IMR-90 (cell line): ENCODE measurements around the gene SNAP23. TPM values are rescaled to one million over a fixed set of nuclear protein-coding genes. Genes with fewer than 3 reads are reported as not detected.

Experiments used
- ATAC-seq: fragments of 200-7000 bp; cut with Tn5 transposase; 2 replicates; pipeline ENCODE4 v1.9.1; 2020; ENCODE audit warnings: low read depth, mild to moderate bottlenecking, moderate library complexity
- BruUV-seq: library from RNA; stranded (reverse); fragments of 400-500 nt; replicated peaks from 2 replicates; lab custom pipeline; 2021; lab: Mats Ljungman, UMichigan
- CTCF ChIA-PET: fragments of 300-600 bp; formaldehyde crosslinking; extraction: SDS; loops from one replicate; lab custom pipeline; 2021; ENCODE audit warnings: antibody characterized with exemption; lab: Yijun Ruan, JAX
- POLR2A ChIA-PET: fragments of 300-600 bp; sonication (Branson Sonifier 250); formaldehyde crosslinking; loops from one replicate; lab custom pipeline; 2022; ENCODE audit warnings: antibody characterized with exemption; ENCODE audit not compliant: unreplicated experiment; lab: Charles Lee
- DNase-seq: peaks from one replicate; pipeline ENCODE4 v3.0.0; 2013
- H2AFZ ChIP-seq: replicated peaks from 2 replicates; pipeline ENCODE3; 2013; ENCODE audit warnings: low read length, mild to moderate bottlenecking; ENCODE audit not compliant: poor library complexity
- H2AK5ac ChIP-seq: 2 replicates; pipeline ENCODE4 v1.6.1; 2013; ENCODE audit warnings: low read depth, low read length, inconsistent platforms
- H2AK9ac ChIP-seq: replicated peaks from 2 replicates; pipeline ENCODE3; 2013; ENCODE audit warnings: mild to moderate bottlenecking, low read depth, low read length, moderate library complexity; ENCODE audit not compliant: poor library complexity
- H2BK120ac ChIP-seq: 2 replicates; pipeline ENCODE4 v1.6.1; 2013; ENCODE audit warnings: low read depth, low read length, inconsistent platforms
- H2BK15ac ChIP-seq: 3 replicates; pipeline ENCODE4 v1.6.1; 2013; ENCODE audit warnings: low read depth, low read length, inconsistent platforms
- H2BK20ac ChIP-seq: 2 replicates; pipeline ENCODE4 v1.6.1; 2013; ENCODE audit warnings: low read depth, mild to moderate bottlenecking, inconsistent platforms, low read length, moderate library complexity
- H2BK5ac ChIP-seq: 2 replicates; pipeline ENCODE4 v1.6.1; 2013; ENCODE audit warnings: mild to moderate bottlenecking, low read depth, low read length, inconsistent platforms; ENCODE audit not compliant: poor library complexity, severe bottlenecking
- H3K14ac ChIP-seq: replicated peaks from 2 replicates; pipeline ENCODE4 v1.6.1; 2013; ENCODE audit warnings: low read depth, low read length, inconsistent platforms
- H3K18ac ChIP-seq: 2 replicates; pipeline ENCODE4 v1.6.1; 2013; ENCODE audit warnings: low read depth, low read length, control low read depth
- H3K23ac ChIP-seq: 2 replicates; pipeline ENCODE4 v1.6.1; 2013; ENCODE audit warnings: low read depth, low read length, inconsistent platforms
- H3K27ac ChIP-seq: 2 replicates; pipeline ENCODE4 v1.5.1; 2013; ENCODE audit warnings: mild to moderate bottlenecking, control low read depth, low read length; ENCODE audit not compliant: insufficient read depth
- H3K27me3 ChIP-seq: 2 replicates; pipeline ENCODE4 v1.6.1; 2013; ENCODE audit warnings: low read length; ENCODE audit not compliant: control insufficient read depth, insufficient read depth
- H3K36me3 ChIP-seq: 2 replicates; pipeline ENCODE4 v1.6.1; 2013; ENCODE audit warnings: low read length, mixed read lengths; ENCODE audit not compliant: control insufficient read depth, insufficient read depth
- H3K4ac ChIP-seq: 2 replicates; pipeline ENCODE4 v1.6.1; 2013; ENCODE audit warnings: low read depth, low read length, inconsistent platforms
- H3K4me1 ChIP-seq: 2 replicates; pipeline ENCODE4 v1.6.1; 2013; ENCODE audit warnings: low read length, mixed read lengths; ENCODE audit not compliant: control insufficient read depth, insufficient read depth
- H3K4me2 ChIP-seq: 2 replicates; pipeline ENCODE4 v1.6.1; 2013; ENCODE audit warnings: low read depth, mild to moderate bottlenecking, control low read depth, low read length, moderate library complexity
- H3K4me3 ChIP-seq: 2 replicates; pipeline ENCODE4 v1.5.1; 2013; ENCODE audit warnings: low read depth, mild to moderate bottlenecking, control low read depth, low read length, moderate library complexity; ENCODE audit not compliant: insufficient read depth
- H3K56ac ChIP-seq: 2 replicates; pipeline ENCODE4 v1.6.1; 2013; ENCODE audit warnings: low read length, inconsistent platforms; ENCODE audit not compliant: insufficient read depth; ENCODE audit errors: extremely low read depth
- H3K79me1 ChIP-seq, 2 experiments: 2 replicates each; pipeline ENCODE4 v1.6.1; 2013; ENCODE audit warnings: low read length in 2 of 2, inconsistent platforms in 1 of 2, low read depth in 1 of 2
- H3K9ac ChIP-seq: 2 replicates; pipeline ENCODE4 v1.6.1; 2013; ENCODE audit warnings: low read depth, low read length, control low read depth
- H3K9me1 ChIP-seq: 2 replicates; pipeline ENCODE4 v1.6.1; 2013; ENCODE audit warnings: low read length, inconsistent platforms; ENCODE audit not compliant: insufficient read depth
- H3K9me3 ChIP-seq: 2 replicates; pipeline ENCODE4 v1.6.1; 2013; ENCODE audit warnings: low read length; ENCODE audit not compliant: control insufficient read depth, insufficient read depth
- H4K20me1 ChIP-seq: 2 replicates; pipeline ENCODE4 v1.6.1; 2013; ENCODE audit warnings: low read length, inconsistent platforms; ENCODE audit not compliant: insufficient read depth
- H4K5ac ChIP-seq: 2 replicates; pipeline ENCODE4 v1.6.1; 2013; ENCODE audit warnings: mild to moderate bottlenecking, low read depth, low read length, control low read depth
- H4K8ac ChIP-seq, 2 experiments: 2 replicates each; pipeline ENCODE4 v1.6.1; 2013; ENCODE audit warnings: low read depth in 2 of 2, low read length in 2 of 2, control low read depth in 1 of 2, inconsistent platforms in 1 of 2
- H4K91ac ChIP-seq: 2 replicates; pipeline ENCODE4 v1.6.1; 2013; ENCODE audit warnings: low read depth, low read length, inconsistent platforms; ENCODE audit not compliant: insufficient read depth
- CEBPB ChIP-seq: IDR thresholded peaks from 2 replicates; pipeline ENCODE4 v1.6.1; 2012; ENCODE audit warnings: low read depth, low read length, improper control_type of control experiment
- MAFK ChIP-seq: IDR thresholded peaks from 2 replicates; pipeline ENCODE4 v1.6.1; 2012; ENCODE audit warnings: low read depth, low read length, improper control_type of control experiment
- WGBS, 2 experiments: methylation state at CpG; one replicate each; pipeline versions ENCODE4 v1.1.5 to v1.1.7; 2013; ENCODE audit warnings: missing lambda C conversion rate in 2 of 2; ENCODE audit not compliant: insufficient read length in 1 of 2; ENCODE audit errors: extremely low coverage in 2 of 2; 5-methylcytosine and 5-hydroxymethylcytosine counted together
- dilution Hi-C: fragments of 300-500 bp; cut with HindIII; formaldehyde crosslinking; loops from one replicate; pipeline ENCODE4 v1.14.3; 2018; ENCODE audit warnings: low sequenced_read_pairs; ENCODE audit not compliant: unreplicated experiment
- in situ Hi-C: fragments of 300-500 bp; cut with MboI; formaldehyde crosslinking; loops from 3 replicates; pipeline ENCODE4 v1.14.3; 2019; ENCODE audit warnings: low sequenced_read_pairs, inconsistent platforms, mixed read lengths
- intact Hi-C: fragments of 100-400 bp; cut with micrococcal nuclease; formaldehyde crosslinking; loops from 2 replicates; pipeline ENCODE4 v1.10.0; 2022
- polyA plus RNA-seq, 3 experiments: library from polyadenylated mRNA; depleted of rRNA; stranded (reverse); fragments of >200 nt; gene quantifications; 2 replicates each; pipeline ENCODE4 v1.2.3, GENCODE V29; 2012; ENCODE audit warnings: low replicate concordance in 1 of 3
- total RNA-seq: library from RNA; depleted of rRNA; stranded (reverse); fragments of >200 nt; gene quantifications from 2 replicates; pipeline ENCODE4 v1.2.3, GENCODE V29; 2012; rRNA removed
- TF ChIP-seq, protein P1 (sequence below): fragments of 150-350 bp; IDR thresholded peaks from 2 replicates; pipeline ENCODE4 v1.6.1; 2017; ENCODE audit warnings: mild to moderate bottlenecking, antibody characterized with exemption, low read length, low read depth

Gene SNAP23
- total and polyA plus RNA-seq, 2 of the 4 experiments (the other 2 are of a cell fraction) = 36.0 to 45.5 TPM

DNA sequence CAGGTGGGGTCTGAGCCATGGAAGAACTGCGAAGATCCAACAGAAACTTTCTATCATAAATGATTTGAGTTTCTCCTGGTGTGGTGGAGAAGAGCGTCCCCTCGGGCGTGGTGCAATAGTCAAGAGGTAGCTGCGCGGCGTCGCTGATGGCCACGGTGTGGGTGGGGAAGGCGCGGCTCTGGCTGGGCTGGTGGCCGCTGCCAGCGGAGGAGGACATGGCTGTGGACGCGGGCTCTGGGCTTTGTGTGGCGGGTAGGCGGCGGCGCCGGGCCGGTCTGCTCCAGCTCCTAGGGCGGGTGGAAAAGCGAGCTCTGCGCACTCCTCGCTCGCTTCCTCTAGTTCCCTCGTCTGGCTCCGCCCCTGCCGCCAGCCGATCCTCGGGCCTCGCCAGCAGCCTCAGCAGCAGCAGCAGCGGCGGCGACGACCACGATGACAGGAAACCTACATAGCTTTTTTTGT lies 85.9 kb downstream of the SNAP23 start:
- POLR2A ChIA-PET = interaction anchor here (0.5 to 0.7 kb wide), 3 partner anchors 10 to 505 kb away, joined by 3 to 13 read pairs (median 4); no protein-coding TSS in a partner anchor
- Histone ChIP-seq H4K91ac (0 out of 2 replicates have a peak overlapping the region, but pooled peaks have one; percentile 48), H3K27me3 (no peaks in the 10 kb centered on the region), H3K36me3 (peaks cover 3% of the 10 kb centered on the region; the same call in 1 of the 2 replicates), H3K4me1 (peaks cover 12% of the 10 kb centered on the region), H2AFZ (peak overlapping the region; percentile 90), H4K8ac (peak overlapping the region; percentile 67 to 78), H2BK20ac (no peak overlapping the region), H2BK5ac (peak overlapping the region; percentile 38), H4K5ac (peak overlapping the region; percentile 68), H3K9ac (peak overlapping the region; percentile 76), H3K27ac (peak overlapping the region; percentile 47; the same call in 1 of the 2 replicates), H3K9me1 (peaks cover 12% of the 10 kb centered on the region; the same call in 1 of the 2 replicates), H4K20me1 (peaks cover 4% of the 10 kb centered on the region; the same call in 1 of the 2 replicates), H2BK120ac (no peak overlapping the region; the same call in 1 of the 2 replicates), H2AK9ac (peak overlapping the region; percentile 67), H3K23ac (peak overlapping the region; percentile 76), H3K4ac (peak overlapping the region; percentile 86), H3K56ac (0 out of 2 replicates have a peak overlapping the region, but pooled peaks have one; percentile 4), H3K9me3 (no peaks in the 10 kb centered on the region), H2BK15ac (no peak overlapping the region), H3K14ac (peak overlapping the region; percentile 85), H2AK5ac (no peak overlapping the region; the same call in 1 of the 2 replicates), H3K18ac (peak overlapping the region; percentile 63; the same call in 1 of the 2 replicates), H3K4me3 (peak overlapping the region; percentile 60), H3K79me1 (peaks cover 31 to 69% of the 10 kb centered on the region in 2 experiments), H3K4me2 (peak overlapping the region; percentile 85)
- DNase-seq (peak; percentile 68), ATAC-seq (peak; percentile 99)
- in situ Hi-C loops = no loop called here
- intact Hi-C loops = no loop called here
- CTCF ChIA-PET = interaction anchor here (1.1 kb wide), 1 partner anchor 11 kb away, joined by 5 read pairs; no protein-coding TSS in a partner anchor
- BruUV-seq = no TSS peak
- TF ChIP-seq MAFK (no peak), CEBPB (0 out of 2 replicates have a peak, but pooled peaks have one; percentile 41)
- TF ChIP-seq, protein P1, sequence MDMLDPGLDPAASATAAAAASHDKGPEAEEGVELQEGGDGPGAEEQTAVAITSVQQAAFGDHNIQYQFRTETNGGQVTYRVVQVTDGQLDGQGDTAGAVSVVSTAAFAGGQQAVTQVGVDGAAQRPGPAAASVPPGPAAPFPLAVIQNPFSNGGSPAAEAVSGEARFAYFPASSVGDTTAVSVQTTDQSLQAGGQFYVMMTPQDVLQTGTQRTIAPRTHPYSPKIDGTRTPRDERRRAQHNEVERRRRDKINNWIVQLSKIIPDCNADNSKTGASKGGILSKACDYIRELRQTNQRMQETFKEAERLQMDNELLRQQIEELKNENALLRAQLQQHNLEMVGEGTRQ = no peak
- 60% methylated on average over 1 of the region's 37 CpGs; no CpG with 5 or more reads in 1 of the 2 experiments for WGBS, 2 experiments
- dilution Hi-C loops = no loop called here

Other genes starting within 250 kb of the SNAP23 start
- 16.7 and 19.2 TPM in 2 replicates for gene GANC, start 222.4 kb upstream of the SNAP23 start, total RNA-seq
- 6.7 and 7.1 TPM in 2 replicates for gene GANC, start 222.4 kb upstream of the SNAP23 start, polyA plus RNA-seq (2012; rRNA removed)
- gene TMEM87A, start 222.2 kb upstream of the SNAP23 start, total RNA-seq = 45.3 and 67.2 TPM in 2 replicates
- gene TMEM87A, start 222.2 kb upstream of the SNAP23 start, polyA plus RNA-seq (2012; rRNA removed) = 15.3 and 16.6 TPM in 2 replicates
- gene CAPN3, start 136.1 kb upstream of the SNAP23 start, total RNA-seq = under 0.01 and 1.4 TPM in 2 replicates
- gene CAPN3, start 136.1 kb upstream of the SNAP23 start, polyA plus RNA-seq (2012; rRNA removed) = 1.0 and 1.1 TPM in 2 replicates
- 87.5 and 107 TPM in 2 replicates for gene ZNF106, start 4.5 kb upstream of the SNAP23 start, total RNA-seq
- gene ZNF106, start 4.5 kb upstream of the SNAP23 start, polyA plus RNA-seq (2012; rRNA removed) = 19.2 TPM in 2 replicates
- gene LRRC57, start 53.2 kb downstream of the SNAP23 start, total RNA-seq = 9.5 and 10.0 TPM in 2 replicates
- gene LRRC57, start 53.2 kb downstream of the SNAP23 start, polyA plus RNA-seq (2012; rRNA removed) = 7.4 and 11.3 TPM in 2 replicates
- 22.4 and 29.2 TPM in 2 replicates for gene HAUS2, start 53.2 kb downstream of the SNAP23 start, total RNA-seq
- 12.3 and 18.4 TPM in 2 replicates for gene HAUS2, start 53.2 kb downstream of the SNAP23 start, polyA plus RNA-seq (2012; rRNA removed)
- gene STARD9, start 80.0 kb downstream of the SNAP23 start, total RNA-seq = 3.1 and 3.2 TPM in 2 replicates
- 2.0 and 2.2 TPM in 2 replicates for gene STARD9, start 80.0 kb downstream of the SNAP23 start, polyA plus RNA-seq (2012; rRNA removed)
- 4.7 TPM in 2 replicates for gene CDAN1, start 241.5 kb downstream of the SNAP23 start, total RNA-seq
- 5.6 and 6.3 TPM in 2 replicates for gene CDAN1, start 241.5 kb downstream of the SNAP23 start, polyA plus RNA-seq (2012; rRNA removed)